Measurements from ENCODE around the gene PNPO. TPM values are rescaled to one million over a fixed set of nuclear protein-coding genes. Genes with fewer than 3 reads are reported as not detected.

Gene PNPO
- 20.8 to 24.7 TPM (median 24.1 TPM) in 5 replicates for total RNA-seq (2022; extraction: Qiagen RNA extraction; ENCODE audit: low read depth)

GRCh38 chr17:47941246-47942095 is at the start of gene PNPO:
PNPO (plus strand) TSS chr17:47941571; CDS start chr17:47941676, 105 bp downstream.

GRCh38 chr17:47895856-47896671 is 45.3 kb upstream of the PNPO start, which contains the start of gene SP2:
SP2 (plus strand) TSS chr17:47896236; CDS start chr17:47896287, 51 bp downstream.

GRCh38 chr17:47957591-47958490 is 16.5 kb downstream of the PNPO start, which contains the start of gene PRR15L:
PRR15L (minus strand) TSS chr17:47957883; CDS start chr17:47953234, 4,649 bp downstream.

DNA sequence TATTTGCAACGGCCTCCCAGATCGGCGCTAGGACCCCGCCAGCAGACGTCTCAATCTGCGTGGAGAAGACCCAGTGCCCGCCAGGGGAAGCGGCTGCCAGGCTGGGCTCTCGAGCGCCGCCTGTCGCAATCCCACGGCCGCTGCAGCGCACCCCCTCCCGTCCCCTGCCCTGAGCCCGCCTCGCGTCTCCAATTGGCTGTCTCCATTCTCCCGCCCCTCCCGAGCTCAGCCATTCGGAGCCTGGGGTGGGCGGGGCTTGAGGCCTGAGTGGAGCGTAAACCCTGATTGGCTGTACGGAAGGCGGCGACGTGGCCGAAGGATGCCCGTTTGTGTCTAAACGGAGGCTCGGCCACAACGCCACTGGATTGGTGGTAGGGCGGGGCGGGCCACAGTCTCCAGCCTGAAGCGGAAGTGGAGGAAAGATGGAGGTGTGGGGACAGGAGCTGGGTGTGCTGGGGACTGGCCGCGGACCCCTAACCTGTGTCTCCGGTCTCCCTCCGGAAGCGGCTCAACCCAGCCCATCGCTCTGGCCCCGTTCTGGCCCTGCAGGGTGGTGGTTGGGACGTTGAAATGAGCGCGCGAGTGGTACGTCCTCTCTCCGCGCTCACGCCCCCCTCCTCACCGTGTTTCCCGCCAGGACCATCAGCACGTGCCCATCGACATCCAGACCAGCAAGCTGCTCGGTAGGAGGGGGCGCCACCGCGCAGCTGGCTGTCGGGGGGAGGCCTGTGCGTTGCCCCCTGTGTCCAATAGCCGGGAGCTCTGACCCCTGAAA is 29.5 kb downstream of the PNPO start, which contains the start of gene CDK5RAP3:
TSS of gene CDK5RAP3 (plus strand) at position 389 of the 775 bp plus-strand sequence. CDS start at position 423, 34 bp downstream.

Other genes starting within 250 kb of the PNPO start
- 5.1 to 6.1 TPM (median 5.4 TPM) in 5 replicates for gene TBKBP1, start 247.4 kb upstream of the PNPO start, total RNA-seq (2022; extraction: Qiagen RNA extraction; ENCODE audit: low read depth)
- 0.06 to 0.19 TPM (median 0.10 TPM) in 5 replicates for gene TBX21, start 208.3 kb upstream of the PNPO start, total RNA-seq (2022; extraction: Qiagen RNA extraction; ENCODE audit: low read depth)
- 11.2 to 18.1 TPM (median 16.4 TPM) in 5 replicates for gene OSBPL7, start 119.8 kb upstream of the PNPO start, total RNA-seq (2022; extraction: Qiagen RNA extraction; ENCODE audit: low read depth)
- 86.7 to 114 TPM (median 88.3 TPM) in 5 replicates for gene MRPL10, start 110.0 kb upstream of the PNPO start, total RNA-seq (2022; extraction: Qiagen RNA extraction; ENCODE audit: low read depth)
- gene LRRC46, start 109.9 kb upstream of the PNPO start, total RNA-seq (2022; extraction: Qiagen RNA extraction; ENCODE audit: low read depth), result 2.6 to 4.3 TPM (median 3.0 TPM) in 5 replicates
- 31.4 to 41.3 TPM (median 39.2 TPM) in 5 replicates for gene SCRN2, start 100.3 kb upstream of the PNPO start, total RNA-seq (2022; extraction: Qiagen RNA extraction; ENCODE audit: low read depth)
- 3.4 to 4.4 TPM (median 4.1 TPM) in 5 replicates for gene SP6, start 90.4 kb upstream of the PNPO start, total RNA-seq (2022; extraction: Qiagen RNA extraction; ENCODE audit: low read depth)
- gene SP2, start 45.3 kb upstream of the PNPO start, total RNA-seq (2022; extraction: Qiagen RNA extraction; ENCODE audit: low read depth), result 16.1 to 19.0 TPM (median 17.7 TPM) in 5 replicates
- gene PRR15L, start 16.3 kb downstream of the PNPO start, total RNA-seq (2022; extraction: Qiagen RNA extraction; ENCODE audit: low read depth), result 0.81 to 1.1 TPM (median 0.92 TPM) in 5 replicates
- gene CDK5RAP3, start 29.5 kb downstream of the PNPO start, total RNA-seq (2022; extraction: Qiagen RNA extraction; ENCODE audit: low read depth), result 99.2 to 115 TPM (median 111 TPM) in 5 replicates
- 13.9 to 19.5 TPM (median 17.4 TPM) in 5 replicates for gene COPZ2, start 96.2 kb downstream of the PNPO start, total RNA-seq (2022; extraction: Qiagen RNA extraction; ENCODE audit: low read depth)
- gene NFE2L1, start 106.8 kb downstream of the PNPO start, total RNA-seq (2022; extraction: Qiagen RNA extraction; ENCODE audit: low read depth), result 102 to 120 TPM (median 114 TPM) in 5 replicates
- gene CBX1, start 159.9 kb downstream of the PNPO start, total RNA-seq (2022; extraction: Qiagen RNA extraction; ENCODE audit: low read depth), result 75.9 to 94.0 TPM (median 81.0 TPM) in 5 replicates
- 27.7 to 28.5 TPM (median 28.2 TPM) in 5 replicates for gene SNX11, start 166.2 kb downstream of the PNPO start, total RNA-seq (2022; extraction: Qiagen RNA extraction; ENCODE audit: low read depth)

Data from A549 treated with GW870086 at 1 μM for 4 hours (cell line).